Gastroesophageal sphincter (tissue), 4 donors: ENCODE results near the gene CCDC191. TPM values are rescaled to one million over a fixed set of nuclear protein-coding genes. Genes with fewer than 3 reads are reported as not detected.
A peak's percentile ranks its signal among the peaks of the same experiment; 100 is the strongest.

Source experiments
- ATAC-seq: fragments of 150-250 bp; one replicate; pipeline ENCODE4 v1.9.1; 2016; ENCODE audit warnings: mild to moderate bottlenecking, moderate library complexity
- H3K27ac ChIP-seq, 4 donors: fragments of 200-600 bp; sonication (generic) in 3 of 4; 1 replicate in 3 of 4; 2 replicates in 1 of 4; pipeline ENCODE4 v1.5.1; 2016 to 2019
- H3K27me3 ChIP-seq: fragments of 200-600 bp; sonication (generic); one replicate; pipeline ENCODE4 v1.5.1; 2019
- H3K36me3 ChIP-seq, 2 donors: fragments of 200-600 bp; sonication (generic); one replicate each; pipeline ENCODE4 v1.5.1; 2019; ENCODE audit warnings: control low read depth in 1 of 2
- H3K4me1 ChIP-seq, 3 donors: fragments of 200-600 bp; sonication (generic); 1 replicate in 2 of 3; 2 replicates in 1 of 3; pipeline ENCODE4 v1.5.1; 2016 to 2019; ENCODE audit warnings: control low read depth in 2 of 3
- H3K4me3 ChIP-seq, 2 donors: fragments of 200-600 bp; sonication (generic); one replicate each; pipeline ENCODE4 v1.5.1; 2019; ENCODE audit warnings: mild to moderate bottlenecking in 1 of 2, moderate library complexity in 1 of 2
- H3K9me3 ChIP-seq, 3 donors: fragments of 200-600 bp; sonication (generic); one replicate each; pipeline ENCODE4 v1.5.1; 2017 to 2019; ENCODE audit warnings: control low read depth in 2 of 3
- CTCF ChIP-seq, 4 experiments: fragments of 200-600 bp in 2 of 4; fragments of 450-650 bp in 2 of 4; sonication (generic) in 1 of 4; IDR thresholded peaks; one replicate each; pipeline ENCODE4 v1.5.1; 2017 to 2019; ENCODE audit warnings: antibody characterized with exemption in 4 of 4, mild to moderate bottlenecking in 2 of 4, moderate library complexity in 2 of 4
- EP300 ChIP-seq: sonication (generic); formaldehyde crosslinking; IDR thresholded peaks from one replicate; pipeline ENCODE4 v1.6.1; 2017; ENCODE audit warnings: antibody characterized with exemption, mild to moderate bottlenecking
- POLR2A ChIP-seq, 2 donors: fragments of 450-650 bp; IDR thresholded peaks; one replicate each; pipeline ENCODE4 v1.6.1; 2017; ENCODE audit warnings: antibody characterized with exemption in 2 of 2, mild to moderate bottlenecking in 2 of 2, moderate library complexity in 1 of 2
- POLR2AphosphoS5 ChIP-seq: sonication (generic); formaldehyde crosslinking; IDR thresholded peaks from one replicate; pipeline ENCODE4 v1.6.1; 2017; ENCODE audit warnings: antibody characterized with exemption
- WGBS, 2 donors: methylation state at CpG; one replicate each; pipeline ENCODE4 v1.1.5; 2018; ENCODE audit warnings: low coverage in 1 of 2; 5-methylcytosine and 5-hydroxymethylcytosine counted together
- total RNA-seq, 4 donors: library from RNA; depleted of rRNA; stranded (reverse); fragments of >200 nt; gene quantifications; one replicate each; pipeline ENCODE4 v1.1.0, GENCODE V29; 2016

CCDC191 gene
- total RNA-seq, 4 donors from 2014 or later = 3.5 to 7.9 (median 4.6) TPM

GRCh38 chr3:113954091-113954685 lies 102.1 kb downstream of the CCDC191 start:
- Histone ChIP-seq H3K27ac (no peak overlapping the region), H3K9me3 (no peaks in the 10 kb centered on the region), H3K27me3 (no peaks in the 10 kb centered on the region), H3K4me1 (peaks cover 0 to 2% (median 0%) of the 10 kb centered on the region in 3 donors), H3K36me3 (peaks cover 0 to 18% of the 10 kb centered on the region in 2 donors), H3K4me3 (no peak overlapping the region)
- ATAC-seq = no peak
- WGBS, 2 donors = 80 to 94% methylated on average over 2 to 5 of the region's 8 CpGs
- TF ChIP-seq POLR2A (IDR thresholded peaks at IDR 0.05) = no peak

- Histone ChIP-seq H3K9me3 (no peaks in the 10 kb centered on the region), H3K4me3 (no peak overlapping the region), H3K27ac (no peak overlapping the region), H3K36me3 (peaks cover 0 to 15% of the 10 kb centered on the region in 2 donors), H3K4me1 (peaks cover 0 to 7% (median 3%) of the 10 kb centered on the region in 3 donors), H3K27me3 (no peaks in the 10 kb centered on the region)
- ATAC-seq = no peak
- WGBS, 2 donors = 40 to 70% methylated on average over 2 to 3 of the region's 7 CpGs
- TF ChIP-seq POLR2AphosphoS5 (no peak), EP300 (no peak), POLR2A (IDR thresholded peaks at IDR 0.05) (no peak), CTCF (IDR thresholded peaks at IDR 0.05) (no peak)
Observed at GRCh38 chr3:113953677-113954076, 102.6 kb downstream of the CCDC191 start.

GRCh38 chr3:113952921-113953320 lies 103.4 kb downstream of the CCDC191 start:
- Histone ChIP-seq H3K4me3 (no peak overlapping the region), H3K27ac (no peak overlapping the region), H3K36me3 (peaks cover 0 to 10% of the 10 kb centered on the region in 2 donors), H3K9me3 (no peaks in the 10 kb centered on the region), H3K4me1 (peaks cover 0 to 13% (median 7%) of the 10 kb centered on the region in 3 donors), H3K27me3 (no peaks in the 10 kb centered on the region)
- ATAC-seq = no peak
- no peak for TF ChIP-seq EP300
- no peak for TF ChIP-seq POLR2AphosphoS5
- TF ChIP-seq POLR2A (IDR thresholded peaks at IDR 0.05) = no peak
- no peak for TF ChIP-seq CTCF (IDR thresholded peaks at IDR 0.05)

GRCh38 chr3:113948015-113948917 lies 108.1 kb downstream of the CCDC191 start:
- TF ChIP-seq EP300 (no peak), POLR2A (IDR thresholded peaks at IDR 0.05) (no peak), CTCF (IDR thresholded peaks at IDR 0.05) (no peak), POLR2AphosphoS5 (no peak)

GRCh38 chr3:113947372-113948014 lies 108.8 kb downstream of the CCDC191 start, which contains the start of gene ZDHHC23:
Gene ZDHHC23, plus strand, starts transcription at chr3:113948013. Its CDS starts 790 bp downstream, at chr3:113948803.
- ATAC-seq = peak; percentile 95
- 0% methylated on average over 3 to 6 of the region's 80 CpGs for WGBS, 2 donors

More at GRCh38 chr3:113948015-113948917, 108.1 kb downstream of the CCDC191 start:
- peaks cover 0 to 13% (median 7%) of the 10 kb centered on the region in 3 donors for H3K4me1 ChIP-seq
- 10% methylated on average over 6 to 9 of the region's 65 CpGs for WGBS, 2 donors
- H3K4me3 ChIP-seq = peak overlapping the region; percentile 66 to 89
- H3K36me3 ChIP-seq = no peaks in the 10 kb centered on the region
- peak overlapping the region in 3 of 4 donors; percentile 79 to 84 (median 82) for H3K27ac ChIP-seq
- no peaks in the 10 kb centered on the region for H3K27me3 ChIP-seq
- ATAC-seq = peak; percentile 29
- no peaks in the 10 kb centered on the region for H3K9me3 ChIP-seq

More at GRCh38 chr3:113947372-113948014, 108.8 kb downstream of the CCDC191 start, which contains the start of gene ZDHHC23:
- Histone ChIP-seq H3K4me1 (peaks cover 0 to 13% (median 7%) of the 10 kb centered on the region in 3 donors), H3K9me3 (no peaks in the 10 kb centered on the region), H3K4me3 (peak within 1 kb of the TSS; percentile 66 to 89), H3K27me3 (no peaks in the 10 kb centered on the region), H3K27ac (peak within 1 kb of the TSS in 3 of 4 donors; percentile 79 to 84 (median 82)), H3K36me3 (no peaks in the 10 kb centered on the region)
- TF ChIP-seq CTCF (IDR thresholded peaks at IDR 0.05) (no peak), EP300 (no peak), POLR2A (IDR thresholded peaks at IDR 0.05) (peak in 1 of 2 donors; percentile 29)
